Epidermal melanocyte (primary cell): ENCODE results near the gene OVCH2.
"Not testable (repeated sequence)": the region's sequence is repeated elsewhere in the genome, so short reads cannot be mapped to it uniquely, and the experiment has no call there.

Experiments
- DNase-seq: peaks from one replicate; pipeline ENCODE4 v3.0.0; 2011; ENCODE audit warnings: low spot score; ENCODE audit not compliant: insufficient read length

Gene OVCH2

GRCh38 chr11:7671347-7672215 lies 34.7 kb downstream of the OVCH2 start:
- DNase-seq, result no peak

- DNase-seq, result no peak
Measured at GRCh38 chr11:7670641-7671040, 35.6 kb downstream of the OVCH2 start.

- no peak for DNase-seq
Measured at GRCh38 chr11:7668911-7669310, 37.4 kb downstream of the OVCH2 start.

GRCh38 chr11:7668464-7668863 lies 37.8 kb downstream of the OVCH2 start:
- no peak for DNase-seq

- DNase-seq, result no peak
Measured at GRCh38 chr11:7667460-7667859, 38.8 kb downstream of the OVCH2 start.

- DNase-seq, result no peak
Measured at GRCh38 chr11:7666292-7666866, 39.9 kb downstream of the OVCH2 start.

- DNase-seq, result peak; percentile 72
Measured at GRCh38 chr11:7665473-7666291, 40.6 kb downstream of the OVCH2 start.

- DNase-seq, result no peak
Measured at GRCh38 chr11:7664867-7665266, 41.4 kb downstream of the OVCH2 start.

- not testable (repeated sequence) for DNase-seq
Measured at GRCh38 chr11:7663531-7663930, 42.7 kb downstream of the OVCH2 start.

GRCh38 chr11:7657306-7658025 lies 48.8 kb downstream of the OVCH2 start:
- no peak for DNase-seq

- no peak for DNase-seq
Measured at GRCh38 chr11:7656704-7657103, 49.6 kb downstream of the OVCH2 start.

GRCh38 chr11:7655253-7656217 lies 50.7 kb downstream of the OVCH2 start:
- DNase-seq, result no peak

- no peak for DNase-seq
Measured at GRCh38 chr11:7654195-7654705, 52.0 kb downstream of the OVCH2 start.

GRCh38 chr11:7651700-7652099 lies 54.6 kb downstream of the OVCH2 start:
- DNase-seq, result no peak

GRCh38 chr11:7651140-7651551 lies 55.1 kb downstream of the OVCH2 start:
- DNase-seq, result no peak

- no peak for DNase-seq
Measured at GRCh38 chr11:7648264-7648663, 58.0 kb downstream of the OVCH2 start.

- DNase-seq, result no peak
Measured at GRCh38 chr11:7646866-7647265, 59.4 kb downstream of the OVCH2 start.

- no peak for DNase-seq
Measured at GRCh38 chr11:7645206-7645605, 61.1 kb downstream of the OVCH2 start.

GRCh38 chr11:7643314-7643713 lies 63.0 kb downstream of the OVCH2 start:
- no peak for DNase-seq

- DNase-seq, result no peak
Measured at GRCh38 chr11:7642747-7643146, 63.5 kb downstream of the OVCH2 start.
